GF-D8 (cell line): Measurements from ENCODE around the gene NISCH.

Experiments
- DNase-seq: peaks from one replicate; lab custom pipeline; 2025; lab: John Stamatoyannopoulos, UW

NISCH gene

DNA sequence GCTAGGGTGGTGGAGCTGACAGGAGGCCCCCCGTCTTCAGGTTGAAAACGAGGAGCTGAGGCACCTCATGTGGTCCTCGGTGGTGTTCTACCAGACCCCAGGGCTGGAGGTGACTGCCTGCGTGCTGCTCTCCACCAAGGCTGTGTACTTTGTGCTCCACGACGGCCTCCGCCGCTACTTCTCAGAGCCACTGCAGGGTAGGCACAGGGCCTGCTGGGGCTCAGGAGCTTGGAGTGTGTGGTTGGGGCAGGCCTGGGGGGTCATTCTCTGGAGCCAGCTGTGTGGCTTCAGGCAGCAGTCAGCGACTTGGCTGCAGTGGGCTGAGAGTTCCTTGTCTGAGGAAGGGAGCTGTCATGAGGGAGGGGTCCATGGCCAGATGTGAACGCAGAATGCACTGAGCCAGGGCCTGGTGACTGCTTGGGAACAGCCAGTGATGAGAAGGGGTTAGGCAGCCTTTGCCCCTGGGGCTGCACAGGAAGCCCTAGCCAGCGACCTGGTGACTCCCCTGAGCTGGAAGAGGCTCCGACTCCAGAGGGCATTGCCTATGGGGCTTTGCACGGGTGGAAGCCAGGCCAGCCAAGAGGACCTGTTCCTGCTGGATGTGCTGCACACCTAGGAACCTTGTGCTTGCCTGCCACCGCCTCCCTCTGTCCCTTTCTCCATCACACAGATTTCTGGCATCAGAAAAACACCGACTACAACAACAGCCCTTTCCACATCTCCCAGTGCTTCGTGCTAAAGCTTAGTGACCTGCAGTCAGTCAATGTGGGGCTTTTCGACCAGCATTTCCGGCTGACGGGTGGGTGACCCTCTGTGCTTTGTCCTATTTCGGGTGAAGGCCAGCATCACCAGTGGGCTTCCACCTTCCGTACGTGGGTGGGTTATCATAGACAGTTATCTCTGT lies 34.9 kb downstream of the NISCH start:
- DNase-seq = no peak

DNA sequence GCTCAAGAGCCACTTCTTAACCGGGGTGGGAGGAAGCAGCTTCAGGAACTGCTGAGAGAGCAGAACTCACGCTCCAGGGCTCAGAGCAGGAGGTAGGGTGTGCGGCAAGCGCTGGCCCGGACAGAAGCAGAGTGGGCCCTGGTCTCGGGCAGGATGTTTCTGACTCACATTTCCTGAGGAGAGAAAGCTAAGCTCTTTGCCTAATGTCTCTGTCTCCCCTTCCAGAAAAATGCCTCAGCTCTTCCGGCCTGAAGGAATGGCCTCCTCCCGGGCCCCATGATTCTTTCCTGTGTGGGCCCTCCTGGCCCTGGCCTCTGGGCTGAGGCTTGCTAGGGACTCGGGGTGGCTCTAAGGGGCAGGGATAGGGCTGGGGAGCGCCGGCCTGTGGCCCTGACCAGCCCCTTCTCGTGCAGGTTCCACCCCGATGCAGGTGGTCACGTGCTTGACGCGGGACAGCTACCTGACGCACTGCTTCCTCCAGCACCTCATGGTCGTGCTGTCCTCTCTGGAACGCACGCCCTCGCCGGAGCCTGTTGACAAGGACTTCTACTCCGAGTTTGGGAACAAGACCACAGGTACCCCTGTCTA lies 35.6 kb downstream of the NISCH start:
- DNase-seq = no peak

DNA sequence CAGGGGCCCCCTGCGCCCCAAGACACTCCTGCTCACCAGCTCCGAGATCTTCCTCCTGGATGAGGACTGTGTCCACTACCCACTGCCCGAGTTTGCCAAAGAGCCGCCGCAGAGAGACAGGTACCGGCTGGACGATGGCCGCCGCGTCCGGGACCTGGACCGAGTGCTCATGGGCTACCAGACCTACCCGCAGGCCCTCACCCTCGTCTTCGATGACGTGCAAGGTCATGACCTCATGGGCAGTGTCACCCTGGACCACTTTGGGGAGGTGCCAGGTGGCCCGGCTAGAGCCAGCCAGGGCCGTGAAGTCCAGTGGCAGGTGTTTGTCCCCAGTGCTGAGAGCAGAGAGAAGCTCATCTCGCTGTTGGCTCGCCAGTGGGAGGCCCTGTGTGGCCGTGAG lies 36.7 kb downstream of the NISCH start:
- DNase-seq = no peak

DNA sequence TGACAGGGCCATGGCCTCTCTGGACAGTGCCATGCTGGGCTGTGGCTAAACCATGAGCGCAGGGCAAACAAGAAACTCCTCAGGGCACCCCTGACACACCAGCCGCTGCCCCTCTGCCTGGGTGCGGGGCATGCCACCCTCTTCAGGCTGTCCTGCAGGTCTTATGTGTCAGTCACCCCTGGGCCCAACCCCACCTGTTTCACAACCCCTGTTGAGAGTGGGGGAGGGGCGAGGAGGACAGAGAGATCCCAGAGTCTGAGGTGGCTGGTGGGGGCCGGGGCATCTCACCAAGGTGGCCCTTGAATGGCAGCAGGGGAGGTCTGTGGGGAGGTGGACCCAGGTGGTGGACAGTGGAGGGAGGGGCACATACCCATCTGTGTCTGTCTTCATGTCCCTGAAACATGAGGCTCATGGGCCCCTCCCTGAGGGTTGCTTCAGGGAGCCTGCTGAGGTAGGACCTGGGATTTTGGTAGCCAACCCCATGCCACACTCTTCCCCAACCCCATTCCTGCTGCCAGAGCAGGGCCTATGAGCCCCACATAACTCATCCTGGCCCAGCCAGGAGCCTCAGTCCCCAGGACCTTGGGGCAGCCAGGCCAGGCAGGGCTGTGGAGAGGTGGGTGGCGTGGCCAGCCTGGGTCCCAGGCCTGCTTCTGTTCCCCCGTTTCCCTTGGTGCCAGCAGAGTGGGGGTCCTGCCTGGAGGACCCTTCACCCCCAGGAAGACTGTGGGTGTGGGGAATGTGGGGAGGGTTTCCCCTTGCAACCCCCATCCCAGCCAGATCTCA lies 38.0 kb downstream of the NISCH start:
- no peak for DNase-seq

DNA sequence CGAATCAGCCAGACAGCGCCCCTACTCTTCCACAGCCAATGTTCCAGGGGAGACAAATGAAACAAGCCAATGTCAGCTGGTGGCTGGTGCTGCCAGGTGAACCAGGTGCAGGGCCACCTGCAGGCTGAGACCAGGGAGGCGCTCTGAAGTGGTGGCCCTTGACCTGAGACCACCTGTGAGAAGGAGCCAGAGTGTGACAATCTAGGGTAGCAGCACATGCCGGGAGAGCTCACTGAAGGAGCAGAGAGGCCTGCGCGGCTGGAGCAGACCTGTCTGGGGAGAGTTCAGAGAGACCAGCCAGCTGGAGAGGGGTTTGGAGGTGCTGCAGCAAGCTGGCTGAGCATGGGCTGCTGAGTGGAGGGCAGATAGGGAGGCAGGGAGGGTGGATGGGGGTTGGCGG lies 39.0 kb downstream of the NISCH start:
- no peak for DNase-seq

DNA sequence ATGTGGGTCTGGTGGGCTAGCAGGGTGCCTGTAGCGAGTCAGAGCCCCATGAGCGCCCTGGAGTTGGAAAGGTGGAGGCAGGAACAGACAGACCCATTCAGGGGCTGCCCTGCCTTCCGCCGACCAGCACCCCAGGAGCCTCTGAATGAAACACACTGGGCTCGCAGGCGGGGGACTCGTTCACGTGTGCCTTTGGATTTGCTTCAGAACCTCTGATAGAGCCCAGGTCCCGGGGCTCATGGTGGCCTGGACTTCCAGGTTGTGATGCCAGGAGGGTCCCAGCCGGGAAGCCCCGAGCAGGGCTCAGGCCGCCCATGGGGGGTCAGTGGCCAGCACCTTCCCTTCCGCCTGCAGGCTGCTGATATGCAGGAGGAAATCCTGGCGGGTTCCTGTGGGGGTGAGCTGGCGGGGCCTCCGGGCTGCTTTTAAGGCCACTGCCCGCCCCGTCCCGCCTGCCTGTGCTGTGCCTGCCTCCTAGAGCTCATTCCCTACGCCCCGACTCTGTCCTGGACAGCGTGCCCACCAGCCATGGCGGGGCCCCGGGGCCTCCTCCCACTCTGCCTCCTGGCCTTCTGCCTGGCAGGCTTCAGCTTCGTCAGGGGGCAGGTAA lies 39.6 kb downstream of the NISCH start, which contains the start of gene STAB1:
Gene STAB1 (plus strand): TSS at position 453 of the 610 bp plus-strand sequence. CDS start 76 bp downstream, at position 529.
- DNase-seq = peak; percentile 21

DNA sequence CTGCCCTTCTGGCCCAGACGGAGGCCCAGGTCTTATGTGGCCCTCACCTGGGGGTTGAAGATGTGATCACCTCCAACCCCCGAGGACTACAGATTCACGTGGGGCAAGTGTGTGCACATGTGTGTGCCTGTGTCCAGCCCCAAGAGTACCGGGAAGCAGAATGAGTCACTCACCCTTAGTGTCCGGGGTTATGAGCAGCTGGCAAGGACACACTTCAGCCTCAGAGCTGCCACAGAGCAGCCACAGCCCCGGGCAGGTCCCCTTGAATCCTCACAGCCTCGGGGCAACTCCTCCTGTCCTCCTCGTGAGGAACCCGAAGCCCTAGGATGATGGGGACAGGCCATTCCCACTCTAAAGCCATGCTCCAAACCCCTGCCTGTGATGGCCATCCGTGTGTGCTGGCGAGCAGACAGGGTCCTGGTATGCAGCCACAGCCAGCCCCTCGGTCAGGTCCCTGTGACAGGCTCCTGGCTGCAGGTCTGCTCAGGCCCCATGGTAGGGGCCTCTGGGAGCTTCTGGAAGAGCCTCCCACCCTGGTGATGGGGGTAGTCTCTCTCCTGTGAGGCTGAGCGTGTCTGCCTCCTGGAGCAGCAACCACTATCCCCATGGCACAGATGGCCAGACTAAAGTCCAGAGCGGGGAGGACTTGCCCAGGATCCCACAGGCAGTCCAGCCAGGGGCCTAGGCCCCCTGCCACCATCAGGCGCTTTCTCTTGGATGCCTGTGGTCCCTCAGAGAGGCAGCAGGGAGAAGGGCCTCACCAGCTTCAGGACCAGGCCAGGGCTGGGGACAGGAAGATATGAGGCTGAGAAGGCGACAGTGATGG lies 40.6 kb downstream of the NISCH start:
- DNase-seq = no peak

DNA sequence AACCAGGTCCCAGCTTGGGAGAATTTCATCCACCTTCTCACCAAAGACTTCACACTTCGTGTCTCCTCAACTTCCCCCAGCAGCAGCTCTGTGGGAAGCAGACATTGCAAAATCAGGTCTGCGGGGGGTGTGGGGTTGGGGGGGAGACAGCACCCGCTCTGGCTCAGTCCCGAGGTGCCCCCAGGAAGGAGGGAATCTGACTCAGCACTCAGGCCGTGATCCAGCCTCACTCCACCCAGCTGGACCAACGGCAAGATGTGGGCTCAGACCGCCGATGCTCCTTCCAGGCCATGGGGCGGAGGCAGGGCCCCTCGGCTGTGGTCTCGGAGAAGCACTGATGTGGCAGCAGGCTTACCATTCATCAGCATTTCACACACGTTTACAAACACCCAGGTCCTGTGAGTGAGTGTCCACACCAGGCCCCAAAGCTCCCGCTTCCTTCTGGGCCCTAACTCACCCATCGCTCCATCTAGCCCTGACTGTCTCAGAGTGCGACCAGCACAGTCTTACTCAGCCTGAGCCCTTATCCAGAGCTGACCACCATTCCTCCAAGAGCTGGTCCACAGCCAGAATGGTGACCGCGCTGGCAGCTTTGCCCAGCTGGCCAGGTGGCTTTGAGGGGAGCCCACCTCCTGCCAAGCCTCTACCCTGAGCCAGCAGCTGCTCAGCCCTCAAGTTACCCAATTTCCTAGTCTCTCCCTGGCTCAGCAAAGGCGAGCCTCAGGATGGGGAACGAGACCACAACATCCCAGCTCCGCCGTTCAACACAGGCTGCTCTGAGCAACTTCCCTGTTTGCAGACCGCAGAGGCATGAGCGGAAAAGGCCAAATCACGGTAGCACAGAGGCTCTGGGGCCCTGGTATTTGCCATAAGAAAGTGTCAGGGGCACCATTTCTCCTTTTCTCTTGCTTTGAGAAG lies 43.0 kb downstream of the NISCH start:
- DNase-seq = peak; percentile 98

DNA sequence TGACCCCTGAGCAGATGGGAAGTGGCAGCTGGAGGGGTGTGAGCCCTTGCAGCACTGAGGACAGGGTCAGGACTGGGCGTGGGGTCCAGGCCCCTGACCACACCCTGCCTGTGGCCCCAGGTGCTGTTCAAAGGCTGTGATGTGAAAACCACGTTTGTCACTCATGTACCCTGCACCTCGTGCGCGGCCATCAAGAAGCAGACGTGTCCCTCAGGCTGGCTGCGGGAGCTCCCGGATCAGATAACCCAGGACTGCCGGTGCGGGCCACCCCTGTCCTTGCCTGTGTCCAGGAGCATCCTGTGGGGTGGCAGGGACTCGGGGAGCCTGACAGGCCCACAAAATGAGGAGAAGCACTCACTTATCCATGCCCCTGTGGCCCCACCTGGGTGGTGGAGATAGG lies 45.6 kb downstream of the NISCH start:
- DNase-seq = no peak

DNA sequence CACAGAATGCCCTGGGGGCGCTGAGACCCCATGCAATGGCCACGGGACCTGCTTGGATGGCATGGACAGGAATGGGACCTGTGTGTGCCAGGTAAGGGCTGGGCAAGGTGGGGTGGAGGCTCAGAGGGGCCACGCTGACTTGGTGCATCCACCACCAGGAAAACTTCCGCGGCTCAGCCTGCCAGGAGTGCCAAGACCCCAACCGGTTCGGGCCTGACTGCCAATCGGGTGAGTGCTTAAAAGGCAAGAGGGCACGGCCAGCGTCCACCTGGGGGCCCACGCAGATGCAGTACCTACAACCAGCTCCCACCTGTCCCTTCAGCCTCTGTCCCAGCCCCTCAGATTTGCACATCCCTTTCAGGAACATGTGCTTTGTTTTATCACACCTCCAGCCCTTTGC lies 46.6 kb downstream of the NISCH start:
- DNase-seq = no peak

DNA sequence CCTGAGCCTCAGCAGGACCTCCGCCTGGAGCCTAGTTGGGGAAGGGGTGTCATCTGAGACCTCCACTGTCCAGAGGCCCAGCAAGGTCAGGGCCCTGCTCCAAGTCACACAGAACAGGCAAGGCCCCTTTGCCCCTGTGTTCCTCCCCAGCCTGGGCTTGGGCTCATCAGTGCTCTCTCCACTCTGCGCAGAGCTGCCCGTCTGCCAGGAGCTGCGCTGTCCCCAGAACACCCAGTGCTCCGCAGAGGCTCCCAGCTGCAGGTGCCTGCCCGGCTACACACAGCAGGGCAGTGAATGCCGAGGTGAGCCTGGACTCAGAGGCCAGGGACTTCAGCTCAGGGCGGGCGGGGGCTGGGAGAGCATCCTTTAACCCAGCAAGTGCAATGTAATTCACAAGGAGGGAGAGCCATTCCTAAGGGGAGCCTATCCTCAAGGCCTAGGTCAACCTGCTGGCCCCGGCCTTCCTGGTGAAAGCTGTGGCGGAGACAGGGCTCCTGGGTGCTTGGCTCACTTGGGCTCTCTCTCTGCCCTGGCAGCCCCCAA lies 47.5 kb downstream of the NISCH start:
- no peak for DNase-seq

DNA sequence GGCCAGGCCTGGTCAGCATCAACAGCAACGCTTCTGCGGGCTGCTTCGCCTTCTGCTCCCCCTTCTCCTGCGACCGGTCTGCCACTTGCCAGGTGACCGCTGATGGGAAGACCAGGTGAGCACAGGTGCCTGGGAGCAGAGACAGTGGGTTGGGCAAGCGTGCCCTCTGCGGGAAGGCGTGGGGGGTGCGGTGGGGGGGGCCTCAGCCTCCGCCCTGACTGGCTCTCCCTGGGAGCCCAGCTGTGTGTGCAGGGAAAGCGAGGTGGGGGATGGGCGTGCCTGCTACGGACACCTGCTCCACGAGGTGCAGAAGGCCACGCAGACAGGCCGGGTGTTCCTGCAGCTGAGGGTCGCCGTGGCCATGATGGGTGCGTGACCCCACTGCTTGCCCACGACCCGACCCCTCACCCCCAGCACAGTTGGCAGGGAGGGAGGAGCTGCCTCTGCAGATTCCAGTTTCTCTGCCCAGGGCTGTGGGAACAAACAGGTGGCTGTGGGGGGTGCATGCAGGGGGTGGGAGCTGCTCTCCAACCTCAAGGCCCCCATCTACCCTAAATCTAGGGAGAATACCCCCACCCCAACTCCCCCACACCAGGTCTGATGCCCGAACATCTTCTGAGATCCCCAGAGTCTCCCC lies 48.5 kb downstream of the NISCH start:
- no peak for DNase-seq

DNA sequence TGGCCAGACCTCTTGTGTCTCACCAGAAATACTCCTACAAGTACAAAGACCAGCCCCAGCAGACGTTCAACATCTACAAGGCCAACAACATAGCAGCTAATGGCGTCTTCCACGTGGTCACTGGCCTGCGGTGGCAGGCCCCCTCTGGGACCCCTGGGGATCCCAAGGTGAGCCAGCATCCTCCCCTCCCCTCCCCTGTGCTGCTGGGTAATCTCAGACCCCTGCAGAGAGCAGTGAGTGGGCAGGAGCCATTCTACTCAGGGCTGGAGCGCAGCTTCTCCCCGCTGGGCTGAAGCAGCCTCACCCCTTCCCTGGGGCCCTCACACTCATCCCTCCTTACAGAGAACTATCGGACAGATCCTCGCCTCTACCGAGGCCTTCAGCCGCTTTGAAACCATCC lies 49.6 kb downstream of the NISCH start:
- no peak for DNase-seq

DNA sequence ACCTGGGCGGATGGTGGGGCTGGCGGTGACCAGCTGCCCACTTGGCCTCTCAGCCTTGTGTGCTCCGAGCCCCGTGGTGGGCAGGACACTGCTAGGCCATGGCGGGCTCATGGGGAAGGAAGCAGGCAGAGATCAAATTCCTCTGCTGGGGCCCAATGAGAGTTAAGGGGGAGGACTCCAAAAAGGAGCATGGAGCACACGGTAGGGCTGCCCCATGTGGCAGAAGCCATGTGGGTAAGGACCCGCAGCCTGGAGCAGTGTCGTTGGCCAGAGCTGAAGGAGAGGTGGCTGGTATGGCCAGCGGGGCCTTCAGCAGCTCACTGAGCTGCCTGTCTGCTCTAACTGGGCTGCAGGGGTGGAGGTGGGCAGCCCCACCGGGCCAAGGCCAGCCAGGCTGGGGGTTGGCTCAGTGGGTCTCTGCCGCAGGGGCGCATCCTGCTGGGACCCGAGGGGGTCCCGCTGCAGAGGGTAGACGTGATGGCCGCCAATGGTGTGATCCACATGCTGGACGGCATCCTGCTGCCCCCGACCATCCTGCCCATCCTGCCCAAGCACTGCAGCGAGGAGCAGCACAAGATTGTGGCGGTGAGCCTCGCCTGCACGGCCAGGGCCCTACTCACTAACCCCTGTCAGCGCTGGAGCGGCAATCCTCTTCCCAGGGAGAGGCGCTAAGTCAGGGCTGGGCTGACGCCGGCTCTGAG lies 51.0 kb downstream of the NISCH start:
- DNase-seq = no peak

DNA sequence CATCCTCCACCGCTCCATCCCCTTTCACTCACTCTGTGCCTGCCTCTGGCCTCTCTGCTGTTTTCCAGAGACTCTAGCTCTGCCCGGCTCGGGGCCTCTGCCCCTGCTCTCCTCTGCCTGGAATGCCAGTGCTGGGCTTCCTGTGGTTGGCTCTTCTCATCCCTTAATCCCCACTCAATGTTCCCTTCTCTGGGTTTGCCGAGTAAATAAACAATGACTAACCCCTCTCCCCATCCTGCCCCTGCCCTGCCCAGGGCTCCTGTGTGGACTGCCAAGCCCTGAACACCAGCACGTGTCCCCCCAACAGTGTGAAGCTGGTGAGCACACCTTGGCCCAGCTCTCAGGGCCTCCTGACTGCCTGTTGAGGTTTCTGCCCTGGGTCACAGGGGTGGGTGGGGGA lies 52.0 kb downstream of the NISCH start:
- no peak for DNase-seq

DNA sequence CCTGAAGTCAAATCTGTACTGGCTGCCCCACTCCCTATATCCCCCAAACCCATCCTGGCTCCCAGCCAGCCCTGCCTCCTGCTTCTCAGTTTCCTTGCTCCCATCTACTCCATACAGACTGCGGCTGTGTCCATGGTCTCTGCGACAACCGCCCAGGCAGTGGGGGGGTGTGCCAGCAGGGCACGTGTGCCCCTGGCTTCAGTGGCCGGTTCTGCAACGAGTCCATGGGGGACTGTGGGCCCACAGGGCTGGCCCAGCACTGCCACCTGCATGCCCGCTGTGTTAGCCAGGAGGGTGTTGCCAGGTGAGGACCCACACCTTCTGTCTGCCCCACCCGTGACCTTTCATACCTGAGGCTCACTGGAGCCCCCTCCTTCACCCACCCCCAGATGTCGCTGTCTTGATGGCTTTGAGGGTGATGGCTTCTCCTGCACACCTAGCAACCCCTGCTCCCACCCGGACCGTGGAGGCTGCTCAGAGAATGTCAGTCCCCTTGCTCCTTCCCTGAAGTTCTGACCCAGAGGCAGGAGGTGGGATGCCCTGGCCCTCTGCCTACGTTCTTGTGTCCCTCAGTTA lies 54.4 kb downstream of the NISCH start:
- no peak for DNase-seq

DNA sequence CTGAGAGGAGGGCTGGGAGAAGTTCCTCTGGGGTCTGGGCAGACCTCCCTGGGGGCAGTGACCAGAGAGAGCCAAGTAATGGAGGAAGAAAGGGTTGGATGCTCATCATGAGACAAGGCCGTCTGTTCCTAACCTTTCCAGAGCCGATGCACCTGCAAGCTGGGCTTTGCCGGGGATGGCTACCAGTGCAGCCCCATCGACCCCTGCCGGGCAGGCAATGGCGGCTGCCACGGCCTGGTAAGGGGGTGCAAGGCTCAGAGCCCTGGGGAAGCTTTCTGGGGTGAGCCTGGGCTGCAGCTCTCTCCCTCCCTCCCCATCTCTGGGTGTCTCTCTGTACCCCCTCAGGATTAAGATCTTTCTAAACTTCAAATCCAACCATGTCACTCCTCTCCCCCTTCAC lies 56.1 kb downstream of the NISCH start:
- no peak for DNase-seq

DNA sequence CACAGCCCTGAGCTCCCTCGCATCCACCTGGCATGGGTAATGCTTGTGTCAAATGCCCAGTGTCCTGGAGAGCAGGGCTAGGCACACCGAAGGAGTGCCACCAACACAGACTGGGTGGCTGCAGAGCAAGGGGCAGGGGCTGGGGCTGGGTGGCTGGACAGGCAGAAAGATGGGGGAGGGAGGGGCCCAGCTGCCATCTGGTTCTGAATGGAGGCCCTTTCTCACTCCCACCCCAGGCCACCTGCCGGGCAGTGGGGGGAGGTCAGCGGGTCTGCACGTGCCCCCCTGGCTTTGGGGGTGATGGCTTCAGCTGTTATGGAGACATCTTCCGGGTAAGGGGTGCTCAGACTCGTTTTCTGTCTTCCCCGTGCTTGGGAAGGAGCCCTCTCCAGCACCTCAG lies 56.7 kb downstream of the NISCH start:
- no peak for DNase-seq

DNA sequence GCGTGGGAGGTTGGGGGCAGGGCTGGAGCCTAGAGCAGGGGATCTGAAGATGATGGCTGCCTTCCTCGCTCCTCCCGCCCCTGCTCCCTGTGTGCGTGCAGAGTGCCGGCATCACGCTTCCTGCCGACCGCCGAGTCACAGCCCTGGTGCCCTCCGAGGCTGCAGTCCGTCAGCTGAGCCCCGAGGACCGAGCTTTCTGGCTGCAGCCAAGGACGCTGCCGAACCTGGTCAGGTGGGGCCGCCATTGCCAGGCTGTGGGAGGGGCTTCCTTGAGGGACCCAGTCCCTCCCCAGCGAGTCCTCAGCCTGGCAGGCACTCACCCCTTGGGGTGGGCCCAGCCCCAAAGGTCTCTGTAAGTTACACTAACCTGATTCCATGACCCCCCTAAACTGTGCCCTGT lies 57.3 kb downstream of the NISCH start:
- no peak for DNase-seq
